NB4 (cell line): ENCODE data around the gene EDDM13.

ENCODE experiments used
- CTCF ChIP-seq: IDR thresholded peaks from one replicate; pipeline ENCODE4 v1.5.1; 2012; ENCODE audit warnings: low read depth, low read length
- MYC ChIP-seq: IDR thresholded peaks from 2 replicates; pipeline ENCODE4 v1.6.1; 2011; ENCODE audit warnings: low read depth, low read length
- POLR2A ChIP-seq: IDR thresholded peaks from 2 replicates; pipeline ENCODE4 v1.6.1; 2011; ENCODE audit warnings: mild to moderate bottlenecking; ENCODE audit not compliant: insufficient read length; ENCODE audit errors: extremely low read depth

- no peak for TF ChIP-seq CTCF
- no peak for TF ChIP-seq POLR2A
- TF ChIP-seq MYC = no peak
Observed at GRCh38 chr19:56294549-56294948, 22.0 kb downstream of the EDDM13 start.
